Mucosa of descending colon (tissue), 3 donors: ENCODE measurements around the gene ATXN7. TPM values are rescaled to one million over a fixed set of nuclear protein-coding genes. Genes with fewer than 3 reads are reported as not detected.

Experiments used
- ATAC-seq: fragments of 200-7000 bp; cut with Tn5 transposase; one replicate; pipeline ENCODE4 v1.9.1; 2020; ENCODE audit warnings: mild to moderate bottlenecking, moderate library complexity
- DNase-seq, 3 donors: peaks; one replicate each; pipeline ENCODE4 v3.0.0-alpha.2; 2020
- H3K36me3 ChIP-seq: fragments of 200-600 bp; one replicate; pipeline ENCODE4 v1.8.0; 2021; ENCODE audit warnings: low read depth, mild to moderate bottlenecking
- H3K4me1 ChIP-seq: fragments of 200-600 bp; one replicate; pipeline ENCODE4 v1.8.0; 2021; ENCODE audit warnings: low read depth, mild to moderate bottlenecking
- H3K4me3 ChIP-seq: fragments of 200-600 bp; one replicate; pipeline ENCODE4 v1.8.0; 2021; ENCODE audit warnings: mild to moderate bottlenecking
- H3K9me3 ChIP-seq: fragments of 200-600 bp; one replicate; pipeline ENCODE4 v1.8.0; 2021; ENCODE audit warnings: mild to moderate bottlenecking
- intact Hi-C, 2 donors: fragments of 100-400 bp; cut with DNase I in 1 of 2; cut with micrococcal nuclease in 1 of 2; formaldehyde crosslinking; loops; one replicate each; pipeline versions ENCODE4 v1.11.0 to v1.11.1; 2022; cut with DNase I, micrococcal nuclease
- total RNA-seq, 3 donors: library from RNA; stranded (reverse); fragmentation: NEBNext Ultra II Directional in 2 of 3; extraction: Animal tissue kit (Norgen Biotek cat#: 25700) in 2 of 3; gene quantifications; one replicate each; pipeline versions ENCODE4 v1.2.1 to v1.2.4, GENCODE V29; 2021 to 2023
- TF ChIP-seq, protein P1 (sequence below): fragments of 200-600 bp; IDR thresholded peaks from one replicate; pipeline ENCODE4 v1.8.0; 2022; ENCODE audit warnings: antibody characterized with exemption, mild to moderate bottlenecking
- donor health status: DM: no; HTN: no; CAD: no; lungs with moderate emphysema.
- donor health status: DM: no; HTN: no; CAD: no.
- donor health status: DM: no; HTN: yes; CAD: no.

Gene ATXN7
- total RNA-seq, 3 donors from 2014 or later, result 41.2 to 57.4 (median 41.5) TPM

- DNase-seq (no peak), ATAC-seq (no peak)
- H3K9me3 ChIP-seq, result no peaks in the 10 kb centered on the region
- TF ChIP-seq, protein P1, sequence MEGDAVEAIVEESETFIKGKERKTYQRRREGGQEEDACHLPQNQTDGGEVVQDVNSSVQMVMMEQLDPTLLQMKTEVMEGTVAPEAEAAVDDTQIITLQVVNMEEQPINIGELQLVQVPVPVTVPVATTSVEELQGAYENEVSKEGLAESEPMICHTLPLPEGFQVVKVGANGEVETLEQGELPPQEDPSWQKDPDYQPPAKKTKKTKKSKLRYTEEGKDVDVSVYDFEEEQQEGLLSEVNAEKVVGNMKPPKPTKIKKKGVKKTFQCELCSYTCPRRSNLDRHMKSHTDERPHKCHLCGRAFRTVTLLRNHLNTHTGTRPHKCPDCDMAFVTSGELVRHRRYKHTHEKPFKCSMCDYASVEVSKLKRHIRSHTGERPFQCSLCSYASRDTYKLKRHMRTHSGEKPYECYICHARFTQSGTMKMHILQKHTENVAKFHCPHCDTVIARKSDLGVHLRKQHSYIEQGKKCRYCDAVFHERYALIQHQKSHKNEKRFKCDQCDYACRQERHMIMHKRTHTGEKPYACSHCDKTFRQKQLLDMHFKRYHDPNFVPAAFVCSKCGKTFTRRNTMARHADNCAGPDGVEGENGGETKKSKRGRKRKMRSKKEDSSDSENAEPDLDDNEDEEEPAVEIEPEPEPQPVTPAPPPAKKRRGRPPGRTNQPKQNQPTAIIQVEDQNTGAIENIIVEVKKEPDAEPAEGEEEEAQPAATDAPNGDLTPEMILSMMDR, result no peak
- peaks cover 25% of the 10 kb centered on the region for H3K4me1 ChIP-seq
- intact Hi-C loops, result no loop called here
- no peaks in the 10 kb centered on the region for H3K36me3 ChIP-seq
- no peak overlapping the region for H3K4me3 ChIP-seq
Measured at GRCh38 chr3:63908776-63909175, 45.1 kb downstream of the ATXN7 start.

GRCh38 chr3:63909431-63909830 lies 45.8 kb downstream of the ATXN7 start:
- Histone ChIP-seq H3K9me3 (no peaks in the 10 kb centered on the region), H3K4me3 (no peak overlapping the region), H3K4me1 (peaks cover 31% of the 10 kb centered on the region), H3K36me3 (no peaks in the 10 kb centered on the region)
- DNase-seq (no peak), ATAC-seq (no peak)
- intact Hi-C loops, result no loop called here
- TF ChIP-seq, protein P1, result no peak

DNA sequence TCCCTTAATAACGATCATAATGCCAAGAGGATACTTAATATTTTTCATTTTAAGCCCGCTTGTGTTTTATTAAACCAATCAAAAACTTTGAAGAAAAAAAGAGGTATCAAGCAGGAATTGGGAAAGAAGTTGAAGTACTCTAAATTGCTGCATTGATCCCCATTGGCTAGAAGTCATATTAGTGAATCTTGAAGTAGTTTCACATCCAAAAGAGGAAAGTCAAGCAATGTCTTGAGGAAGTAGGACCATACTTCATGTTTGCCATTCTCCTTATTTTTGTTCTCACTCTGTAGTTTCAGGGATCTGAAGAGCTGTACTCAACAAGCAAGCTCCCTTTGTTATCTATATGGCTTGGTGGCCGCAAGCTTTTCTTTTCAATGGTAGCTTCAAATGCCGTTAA lies 46.3 kb downstream of the ATXN7 start:
- Histone ChIP-seq H3K4me3 (no peak overlapping the region), H3K36me3 (no peaks in the 10 kb centered on the region), H3K9me3 (no peaks in the 10 kb centered on the region), H3K4me1 (peaks cover 33% of the 10 kb centered on the region)
- intact Hi-C loops, result no loop called here
- ATAC-seq (no peak), DNase-seq (no peak)
- TF ChIP-seq, protein P1, result no peak

- no peak for DNase-seq
- Histone ChIP-seq H3K4me3 (no peak overlapping the region), H3K4me1 (peaks cover 28% of the 10 kb centered on the region), H3K36me3 (no peaks in the 10 kb centered on the region), H3K9me3 (no peaks in the 10 kb centered on the region)
- TF ChIP-seq, protein P1, result no peak
- ATAC-seq, result no peak
- intact Hi-C loops, result no loop called here
Measured at GRCh38 chr3:63910891-63911290, 47.2 kb downstream of the ATXN7 start.

DNA sequence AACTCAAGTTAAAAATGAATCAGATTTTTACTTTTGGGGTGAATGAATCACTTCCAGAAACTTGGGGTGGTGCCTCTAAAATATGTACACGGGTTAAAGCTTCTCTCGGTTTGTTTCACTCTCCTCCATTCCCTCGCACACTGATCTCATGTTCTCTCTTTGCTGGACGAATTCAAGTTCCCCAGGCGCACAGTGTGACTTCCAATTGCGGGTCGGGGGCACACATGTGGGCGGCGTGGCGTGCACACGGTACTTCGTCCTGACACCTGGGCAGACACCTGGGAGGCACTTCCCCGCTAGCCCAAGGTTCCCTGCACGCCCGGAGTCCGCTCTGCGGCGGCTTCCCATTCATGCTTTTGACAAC lies 47.8 kb downstream of the ATXN7 start:
- Histone ChIP-seq H3K36me3 (no peaks in the 10 kb centered on the region), H3K9me3 (no peaks in the 10 kb centered on the region), H3K4me1 (peaks cover 27% of the 10 kb centered on the region), H3K4me3 (peak overlapping the region; percentile 46)
- TF ChIP-seq, protein P1, result no peak
- ATAC-seq, result no peak
- DNase-seq, result no peak
- intact Hi-C loops, result no loop called here
